Thyroid gland (tissue), 4 donors: ENCODE measurements around the gene PDCD2L.

Source experiments
- POLR2A ChIP-seq, 2 donors: fragments of 450-650 bp; IDR thresholded peaks; one replicate each; pipeline ENCODE4 v1.6.1; 2017; ENCODE audit warnings: antibody characterized with exemption in 2 of 2, mild to moderate bottlenecking in 2 of 2, moderate library complexity in 1 of 2
- TF ChIP-seq, protein P1 (sequence below), 6 experiments: fragments of 200-600 bp in 3 of 6; fragments of 450-650 bp in 3 of 6; sonication (generic) in 3 of 6; IDR thresholded peaks; one replicate each; pipeline ENCODE4 v1.5.1; 2016 to 2019; ENCODE audit warnings: antibody characterized with exemption in 6 of 6, mild to moderate bottlenecking in 2 of 6, inconsistent platforms in 1 of 6, moderate library complexity in 1 of 6

- TF ChIP-seq, protein P1, sequence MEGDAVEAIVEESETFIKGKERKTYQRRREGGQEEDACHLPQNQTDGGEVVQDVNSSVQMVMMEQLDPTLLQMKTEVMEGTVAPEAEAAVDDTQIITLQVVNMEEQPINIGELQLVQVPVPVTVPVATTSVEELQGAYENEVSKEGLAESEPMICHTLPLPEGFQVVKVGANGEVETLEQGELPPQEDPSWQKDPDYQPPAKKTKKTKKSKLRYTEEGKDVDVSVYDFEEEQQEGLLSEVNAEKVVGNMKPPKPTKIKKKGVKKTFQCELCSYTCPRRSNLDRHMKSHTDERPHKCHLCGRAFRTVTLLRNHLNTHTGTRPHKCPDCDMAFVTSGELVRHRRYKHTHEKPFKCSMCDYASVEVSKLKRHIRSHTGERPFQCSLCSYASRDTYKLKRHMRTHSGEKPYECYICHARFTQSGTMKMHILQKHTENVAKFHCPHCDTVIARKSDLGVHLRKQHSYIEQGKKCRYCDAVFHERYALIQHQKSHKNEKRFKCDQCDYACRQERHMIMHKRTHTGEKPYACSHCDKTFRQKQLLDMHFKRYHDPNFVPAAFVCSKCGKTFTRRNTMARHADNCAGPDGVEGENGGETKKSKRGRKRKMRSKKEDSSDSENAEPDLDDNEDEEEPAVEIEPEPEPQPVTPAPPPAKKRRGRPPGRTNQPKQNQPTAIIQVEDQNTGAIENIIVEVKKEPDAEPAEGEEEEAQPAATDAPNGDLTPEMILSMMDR (IDR thresholded peaks at IDR 0.05): no peak
- no peak for TF ChIP-seq POLR2A (IDR thresholded peaks at IDR 0.05)
These were observed 36.6 kb upstream of the PDCD2L start for GRCh38 chr19:34367624-34367957.
